Osteoblast (primary cell): ENCODE results near the gene CPSF7. TPM values are rescaled to one million over a fixed set of nuclear protein-coding genes. Genes with fewer than 3 reads are reported as not detected.

Experiments used
- DNase-seq: peaks from one replicate; pipeline ENCODE4 v3.0.0; 2011; ENCODE audit warnings: low spot score, mixed read lengths; ENCODE audit not compliant: insufficient read length; ENCODE audit errors: missing footprints
- H2AFZ ChIP-seq: 2 replicates; pipeline ENCODE4 v1.6.0; 2011; ENCODE audit warnings: mild to moderate bottlenecking, low read length
- H3K27ac ChIP-seq: 2 replicates; pipeline ENCODE4 v1.5.1; 2011; ENCODE audit warnings: mild to moderate bottlenecking, low read depth, low read length, moderate library complexity
- H3K27me3 ChIP-seq: 2 replicates; pipeline ENCODE4 v1.6.0; 2012; ENCODE audit warnings: mild to moderate bottlenecking, control low read depth, inconsistent platforms, low read length, moderate library complexity; ENCODE audit not compliant: insufficient read depth
- H3K36me3 ChIP-seq: 2 replicates; pipeline ENCODE4 v1.5.1; 2011; ENCODE audit warnings: mild to moderate bottlenecking, low read length, control low read depth, moderate library complexity; ENCODE audit not compliant: insufficient read depth
- H3K4me1 ChIP-seq: 2 replicates; pipeline ENCODE4 v1.5.1; 2011; ENCODE audit warnings: mild to moderate bottlenecking, low read length, control low read depth, moderate library complexity; ENCODE audit not compliant: insufficient read depth
- H3K4me2 ChIP-seq: 2 replicates; pipeline ENCODE4 v1.6.0; 2011; ENCODE audit warnings: mild to moderate bottlenecking, low read length; ENCODE audit not compliant: insufficient read depth
- H3K4me3 ChIP-seq: fragments of 200-600 bp; sonication (generic); 3 replicates; pipeline ENCODE4 v1.5.1; 2012; ENCODE audit warnings: mild to moderate bottlenecking, low read length, inconsistent platforms; ENCODE audit not compliant: insufficient read depth
- H3K79me2 ChIP-seq: 2 replicates; pipeline ENCODE4 v1.6.0; 2012; ENCODE audit warnings: mild to moderate bottlenecking, low read length, control low read depth, inconsistent platforms; ENCODE audit not compliant: insufficient read depth
- H3K9me3 ChIP-seq: 2 replicates; pipeline ENCODE4 v1.5.1; 2011; ENCODE audit warnings: low read depth, low read length, control low read depth
- H4K20me1 ChIP-seq: 2 replicates; pipeline ENCODE4 v1.6.0; 2012; ENCODE audit warnings: mild to moderate bottlenecking, low read length, control low read depth; ENCODE audit not compliant: insufficient read depth
- total RNA-seq: library from RNA; depleted of rRNA; stranded (reverse); fragments of >200 nt; gene quantifications from 2 replicates; pipeline ENCODE4 v1.2.3, GENCODE V29; 2012
- TF ChIP-seq, protein P1 (sequence below): IDR thresholded peaks from 2 replicates; pipeline ENCODE4 v1.5.1; 2011; ENCODE audit warnings: mild to moderate bottlenecking, low read depth, low read length, moderate library complexity; ENCODE audit errors: extremely low read depth

The CPSF7 gene
- total RNA-seq, 1 donor: 29.0 TPM

DNA sequence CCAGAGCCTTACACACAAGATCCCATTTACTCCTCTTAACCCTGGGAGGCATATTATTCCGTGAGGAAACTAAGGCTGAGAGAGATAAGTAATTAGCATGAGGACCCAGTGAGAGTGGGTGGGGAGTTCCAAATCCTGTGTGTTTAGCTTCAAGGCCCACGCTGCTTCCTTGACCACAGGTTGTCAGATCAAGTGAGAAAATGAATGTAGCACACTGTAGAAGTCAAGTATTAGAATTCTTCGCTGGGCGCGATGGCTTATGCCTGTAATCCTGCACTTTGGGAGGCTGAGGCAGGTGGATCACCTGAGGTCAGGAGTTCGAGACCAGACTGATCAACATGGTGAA lies 71.9 kb downstream of the CPSF7 start:
- Histone ChIP-seq H3K27ac (no peak overlapping the region), H3K9me3 (no peaks in the 10 kb centered on the region), H3K4me3 (no peak overlapping the region), H3K4me1 (peaks cover 22% of the 10 kb centered on the region), H4K20me1 (peaks cover 13% of the 10 kb centered on the region), H2AFZ (no peak overlapping the region), H3K4me2 (no peak overlapping the region), H3K27me3 (no peaks in the 10 kb centered on the region), H3K79me2 (peaks cover 31% of the 10 kb centered on the region), H3K36me3 (peaks cover 30% of the 10 kb centered on the region)
- TF ChIP-seq, protein P1, sequence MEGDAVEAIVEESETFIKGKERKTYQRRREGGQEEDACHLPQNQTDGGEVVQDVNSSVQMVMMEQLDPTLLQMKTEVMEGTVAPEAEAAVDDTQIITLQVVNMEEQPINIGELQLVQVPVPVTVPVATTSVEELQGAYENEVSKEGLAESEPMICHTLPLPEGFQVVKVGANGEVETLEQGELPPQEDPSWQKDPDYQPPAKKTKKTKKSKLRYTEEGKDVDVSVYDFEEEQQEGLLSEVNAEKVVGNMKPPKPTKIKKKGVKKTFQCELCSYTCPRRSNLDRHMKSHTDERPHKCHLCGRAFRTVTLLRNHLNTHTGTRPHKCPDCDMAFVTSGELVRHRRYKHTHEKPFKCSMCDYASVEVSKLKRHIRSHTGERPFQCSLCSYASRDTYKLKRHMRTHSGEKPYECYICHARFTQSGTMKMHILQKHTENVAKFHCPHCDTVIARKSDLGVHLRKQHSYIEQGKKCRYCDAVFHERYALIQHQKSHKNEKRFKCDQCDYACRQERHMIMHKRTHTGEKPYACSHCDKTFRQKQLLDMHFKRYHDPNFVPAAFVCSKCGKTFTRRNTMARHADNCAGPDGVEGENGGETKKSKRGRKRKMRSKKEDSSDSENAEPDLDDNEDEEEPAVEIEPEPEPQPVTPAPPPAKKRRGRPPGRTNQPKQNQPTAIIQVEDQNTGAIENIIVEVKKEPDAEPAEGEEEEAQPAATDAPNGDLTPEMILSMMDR: no peak
- DNase-seq: no peak

DNA sequence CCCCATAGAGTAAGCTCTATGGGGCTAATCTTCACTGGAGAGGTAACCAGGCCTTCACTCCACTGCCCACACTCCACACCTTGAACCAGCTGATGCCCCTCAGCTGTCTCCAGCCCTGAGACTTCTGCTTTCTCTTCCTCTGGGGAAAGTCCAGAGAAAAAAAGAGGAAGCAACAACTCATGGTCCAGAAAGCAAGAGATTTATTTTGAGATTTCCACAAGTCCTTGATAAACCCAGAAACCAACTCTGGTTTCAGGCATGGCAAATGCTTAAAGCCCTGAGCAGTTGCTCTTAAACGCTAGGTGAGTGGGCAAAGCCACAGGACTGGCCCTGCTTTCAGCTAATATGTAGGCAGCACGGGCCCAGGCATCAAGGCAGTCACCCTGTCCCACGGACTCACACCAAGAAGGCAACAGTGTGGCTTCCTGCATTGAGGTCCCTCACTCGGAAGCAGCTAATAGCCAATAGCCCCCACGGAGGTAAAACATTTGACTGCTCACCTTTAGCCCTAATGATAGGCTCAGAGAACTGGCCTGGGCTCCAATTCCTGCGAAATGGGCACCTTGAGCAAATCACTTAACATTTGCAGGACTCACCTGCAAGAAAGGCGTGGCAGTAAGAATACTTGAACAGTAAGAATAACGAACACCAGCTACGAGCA lies 72.4 kb downstream of the CPSF7 start:
- H3K79me2 ChIP-seq: peaks cover 26% of the 10 kb centered on the region
- no peak overlapping the region for H3K4me3 ChIP-seq
- DNase-seq: peak; percentile 45
- peaks cover 13% of the 10 kb centered on the region for H4K20me1 ChIP-seq
- H3K4me2 ChIP-seq: no peak overlapping the region
- no peak overlapping the region for H2AFZ ChIP-seq
- peaks cover 18% of the 10 kb centered on the region for H3K4me1 ChIP-seq
- H3K27ac ChIP-seq: no peak overlapping the region
- TF ChIP-seq, protein P1: no peak
- H3K27me3 ChIP-seq: no peaks in the 10 kb centered on the region
- H3K9me3 ChIP-seq: no peaks in the 10 kb centered on the region
- H3K36me3 ChIP-seq: peaks cover 35% of the 10 kb centered on the region

DNA sequence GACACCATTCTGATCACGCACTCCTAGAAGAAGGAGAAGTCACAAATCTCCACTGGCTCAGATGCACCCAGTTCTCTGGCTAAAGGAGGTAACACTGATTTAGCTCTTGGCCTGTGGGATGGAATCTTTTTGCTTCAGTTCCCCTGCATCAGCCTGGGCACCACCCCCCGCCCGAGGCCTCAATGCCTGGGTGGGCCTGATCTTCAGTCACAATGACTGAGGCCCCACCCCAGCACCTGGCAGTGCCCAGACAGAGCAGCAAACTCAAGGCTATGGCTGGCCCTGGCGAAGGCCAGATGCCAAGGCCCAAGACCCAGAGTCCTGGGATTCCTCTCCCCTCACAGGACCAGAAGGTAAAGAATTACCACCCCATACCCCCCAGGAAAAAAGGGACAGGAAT lies 73.1 kb downstream of the CPSF7 start:
- H3K4me3 ChIP-seq: no peak overlapping the region

DNA sequence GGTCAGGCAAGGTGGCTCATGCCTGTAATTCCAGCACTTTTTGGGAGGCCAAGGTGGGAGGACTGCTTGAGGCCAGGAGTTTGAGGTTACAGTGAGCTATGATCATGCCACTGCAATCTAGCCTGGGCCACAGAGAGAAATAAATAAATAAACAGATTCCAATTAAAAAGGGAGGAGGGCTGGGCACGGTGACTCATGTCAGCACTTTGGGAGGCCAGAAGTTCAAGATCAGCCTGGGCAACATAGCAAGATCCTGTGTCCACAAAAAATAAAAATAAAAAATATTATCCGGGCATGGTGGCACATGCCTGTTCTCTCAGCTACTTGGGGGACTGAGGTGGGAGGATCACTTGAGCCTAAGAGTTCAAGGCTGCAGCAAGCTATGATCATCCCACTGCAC lies 75.6 kb downstream of the CPSF7 start:
- Histone ChIP-seq H3K27ac (no peak overlapping the region), H3K4me1 (no peaks in the 10 kb centered on the region), H3K4me3 (no peak overlapping the region), H3K79me2 (peaks cover 9% of the 10 kb centered on the region), H2AFZ (no peak overlapping the region), H3K36me3 (peaks cover 58% of the 10 kb centered on the region), H3K4me2 (no peak overlapping the region), H3K9me3 (no peaks in the 10 kb centered on the region), H4K20me1 (peaks cover 10% of the 10 kb centered on the region), H3K27me3 (no peaks in the 10 kb centered on the region)
- DNase-seq: no peak
- TF ChIP-seq, protein P1: no peak

More for the DNA sequence above, 73.1 kb downstream of the CPSF7 start:
- H3K4me2 ChIP-seq: no peak overlapping the region
- no peak for DNase-seq
- no peak overlapping the region for H2AFZ ChIP-seq
- H4K20me1 ChIP-seq: peaks cover 13% of the 10 kb centered on the region
- TF ChIP-seq, protein P1: no peak
- H3K4me1 ChIP-seq: peaks cover 17% of the 10 kb centered on the region
- H3K36me3 ChIP-seq: peaks cover 41% of the 10 kb centered on the region
- no peaks in the 10 kb centered on the region for H3K9me3 ChIP-seq
- peaks cover 24% of the 10 kb centered on the region for H3K79me2 ChIP-seq
- no peaks in the 10 kb centered on the region for H3K27me3 ChIP-seq
- peak overlapping the region; percentile 12 for H3K27ac ChIP-seq
